Stimulated activated CD4-positive, alpha-beta T cell treated with anti-CD3 and anti-CD28 coated beads, Interleukin-4, amount 100 ng/mL, for 24 hours (primary cell): ENCODE measurements around the gene HDLBP.

Experiments used
- DNase-seq: peaks from one replicate; pipeline ENCODE4 v3.0.0-alpha.2; 2020

The HDLBP gene

DNA sequence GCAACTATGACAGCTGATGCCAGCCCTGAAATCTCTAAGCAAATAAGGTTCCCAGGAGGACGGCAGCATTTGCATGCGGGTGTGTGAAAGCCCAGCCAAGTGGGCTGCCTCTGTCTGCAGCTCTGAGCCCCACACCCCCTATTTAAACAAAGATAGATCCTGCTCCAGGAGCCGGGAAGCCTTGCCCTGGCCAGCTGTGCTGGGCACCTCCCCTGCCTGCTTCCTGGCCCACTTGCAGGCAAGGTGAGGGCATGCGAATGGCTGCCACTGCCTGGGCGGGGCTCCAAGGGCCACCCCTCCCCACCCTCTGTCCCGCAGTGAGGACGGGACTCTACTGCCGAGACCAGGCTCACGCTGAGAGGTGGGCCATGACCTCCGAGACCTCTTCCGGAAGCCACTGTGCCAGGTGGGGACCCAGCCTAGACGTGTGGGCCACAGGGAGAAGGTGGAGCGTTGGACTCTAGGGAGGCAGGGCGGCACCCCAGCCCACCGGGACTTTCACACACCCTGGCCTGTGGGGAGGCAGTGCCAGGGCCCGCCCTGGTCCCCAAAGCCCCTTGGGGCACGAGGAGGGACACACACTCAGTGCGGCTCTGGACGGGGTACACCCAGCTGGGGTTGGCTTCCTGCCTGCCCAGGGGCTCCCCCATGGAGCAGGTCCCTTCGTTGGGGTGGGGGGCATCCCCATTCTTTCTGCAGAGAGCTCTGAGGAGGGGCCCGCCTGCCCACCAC lies 126.9 kb downstream of the HDLBP start, which contains the start of gene ANO7:
TSS of gene ANO7 (plus strand) at position 317 of the 732 bp plus-strand sequence. CDS start 1,387 bp downstream, outside the sequence.
- DNase-seq, result no peak

DNA sequence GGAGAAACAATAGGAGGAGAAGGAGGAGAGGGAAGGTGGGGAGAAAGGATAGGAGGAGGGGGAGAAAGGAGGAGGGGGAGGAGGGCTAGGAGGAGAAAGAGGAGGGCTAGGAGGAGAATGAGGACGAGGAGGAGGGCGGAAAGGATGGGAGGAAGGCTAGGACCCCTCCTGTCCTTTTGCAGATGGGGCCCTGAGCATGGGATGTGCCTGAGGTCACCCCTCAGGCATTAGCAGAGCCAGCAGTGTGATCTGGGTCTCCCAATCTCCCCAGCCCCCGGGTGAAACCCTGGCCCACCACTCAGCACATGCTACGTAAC lies 127.6 kb downstream of the HDLBP start:
- DNase-seq, result no peak

DNA sequence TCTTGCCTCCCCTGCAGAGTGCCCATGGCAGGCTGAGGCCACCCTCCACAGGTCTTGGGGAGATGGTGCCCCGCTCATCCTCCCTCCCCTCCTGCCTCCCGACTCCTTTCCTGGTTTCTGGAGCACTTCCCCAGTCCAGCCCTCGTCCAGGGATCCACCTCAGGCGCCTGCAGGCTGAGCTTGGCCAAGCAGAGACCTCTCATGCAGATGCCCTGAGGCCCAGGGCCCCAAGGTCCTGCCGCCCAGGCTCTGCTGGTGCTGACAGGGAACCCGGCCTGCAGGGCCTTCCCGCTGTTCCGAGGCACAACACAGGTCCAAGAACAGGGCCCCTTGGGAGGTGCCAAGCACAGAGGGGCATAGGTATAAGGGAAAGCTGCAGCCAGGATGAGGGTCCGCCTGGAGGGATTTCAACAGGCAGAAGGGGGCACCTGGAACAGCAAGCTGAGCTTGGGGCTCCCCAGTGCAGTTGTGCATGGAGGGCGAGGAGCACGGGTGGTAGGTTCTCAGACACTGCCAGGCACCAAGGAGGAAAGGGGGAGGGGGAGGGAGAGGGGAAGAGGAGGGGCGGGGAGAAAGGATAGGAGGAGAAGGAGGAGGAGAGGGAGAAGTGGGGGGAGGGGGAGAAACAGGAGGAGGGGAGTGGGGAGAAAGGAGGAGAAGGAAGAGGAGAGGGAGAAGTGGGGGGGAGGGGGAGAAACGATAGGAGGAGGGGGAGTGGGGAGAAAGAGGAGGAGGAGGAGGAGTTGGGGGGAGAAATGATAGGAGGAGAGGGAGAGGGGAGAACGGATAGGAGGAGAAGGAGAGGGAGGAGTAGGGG lies 128.2 kb downstream of the HDLBP start:
- DNase-seq, result no peak

DNA sequence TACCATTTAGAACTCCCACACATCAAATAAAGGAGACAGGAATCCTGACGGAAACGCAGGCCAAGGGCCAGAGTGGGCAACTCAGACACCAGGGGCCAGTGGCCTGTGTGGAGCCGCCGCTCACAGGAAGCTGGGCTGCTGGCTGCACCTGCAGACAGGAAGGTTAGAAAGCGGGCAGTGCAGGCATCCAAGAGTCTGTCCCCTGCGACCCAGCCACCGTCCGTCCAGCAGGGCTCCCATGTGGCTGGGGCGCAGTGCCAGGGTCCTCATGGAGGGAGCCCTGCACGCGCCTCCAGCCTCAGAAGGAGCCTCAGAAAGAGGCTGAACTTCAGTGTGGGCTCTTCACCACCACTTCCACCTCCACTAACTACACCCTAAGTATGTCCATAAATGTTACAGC lies 129.5 kb downstream of the HDLBP start:
- no peak for DNase-seq

DNA sequence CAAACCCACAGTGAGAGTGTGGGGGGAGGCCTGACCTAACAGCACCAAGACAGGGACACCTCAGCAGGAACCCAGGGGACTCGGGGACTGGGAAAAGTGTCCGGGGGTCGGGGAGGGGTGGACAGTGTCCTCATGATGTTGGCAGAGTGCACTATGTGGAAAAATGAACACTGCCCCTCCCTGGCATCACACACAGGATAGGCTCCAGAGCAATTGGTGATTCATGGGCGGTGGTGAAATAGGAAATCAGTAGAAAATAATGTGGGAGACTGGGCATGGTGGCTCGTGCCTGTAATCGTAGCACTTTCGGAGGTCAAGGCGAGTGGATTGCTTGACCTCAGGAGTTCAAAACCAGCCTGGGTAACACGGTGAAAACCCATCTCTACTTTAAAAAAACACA lies 130.6 kb downstream of the HDLBP start:
- no peak for DNase-seq

DNA sequence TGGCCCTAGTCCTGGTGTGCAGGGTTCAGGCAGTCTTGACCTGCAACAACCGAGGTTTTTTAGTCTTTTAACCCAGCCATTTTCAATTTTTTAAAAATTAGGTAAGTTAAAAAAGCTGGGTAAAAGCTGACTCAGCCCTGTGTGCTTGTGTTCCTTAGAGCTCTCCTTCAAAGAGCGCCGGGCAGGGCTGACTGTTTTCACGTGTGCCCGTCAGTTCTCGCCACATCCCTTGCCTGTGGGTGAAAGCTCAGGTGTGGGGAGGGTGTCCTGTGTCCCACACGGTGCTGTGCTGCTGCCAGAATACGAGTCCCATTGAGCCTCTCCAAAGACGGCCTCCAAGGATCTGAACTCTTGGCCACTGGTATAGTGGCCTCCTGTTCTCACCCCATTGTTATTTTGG lies 132.3 kb downstream of the HDLBP start:
- no peak for DNase-seq

DNA sequence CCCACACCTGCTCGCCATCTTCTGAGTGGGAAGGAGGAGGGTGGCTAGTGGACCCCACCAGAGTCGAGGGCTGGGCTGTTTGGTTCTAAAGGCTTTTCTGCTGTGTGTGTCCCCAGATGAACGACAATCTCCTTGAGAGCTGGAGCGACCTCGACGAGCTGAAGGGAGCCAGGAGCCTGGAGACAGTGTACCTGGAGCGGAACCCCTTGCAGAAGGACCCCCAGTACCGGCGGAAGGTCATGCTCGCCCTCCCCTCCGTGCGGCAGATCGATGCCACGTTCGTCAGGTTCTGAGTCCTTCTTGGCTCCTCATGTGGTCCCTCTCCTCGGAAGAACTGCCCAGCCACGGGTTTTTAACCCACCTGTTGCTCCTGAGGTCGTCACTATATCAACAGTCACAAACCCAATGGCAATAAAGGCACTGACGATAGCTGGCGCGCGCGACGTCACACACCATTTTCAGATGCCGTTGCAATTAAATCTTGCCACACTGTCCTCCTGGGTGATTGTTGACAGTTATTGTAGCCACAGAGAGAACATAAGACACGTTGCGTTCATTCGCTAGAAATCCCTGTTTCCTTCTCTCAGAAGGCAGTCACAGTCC lies 132.8 kb downstream of the HDLBP start:
- DNase-seq, result no peak

DNA sequence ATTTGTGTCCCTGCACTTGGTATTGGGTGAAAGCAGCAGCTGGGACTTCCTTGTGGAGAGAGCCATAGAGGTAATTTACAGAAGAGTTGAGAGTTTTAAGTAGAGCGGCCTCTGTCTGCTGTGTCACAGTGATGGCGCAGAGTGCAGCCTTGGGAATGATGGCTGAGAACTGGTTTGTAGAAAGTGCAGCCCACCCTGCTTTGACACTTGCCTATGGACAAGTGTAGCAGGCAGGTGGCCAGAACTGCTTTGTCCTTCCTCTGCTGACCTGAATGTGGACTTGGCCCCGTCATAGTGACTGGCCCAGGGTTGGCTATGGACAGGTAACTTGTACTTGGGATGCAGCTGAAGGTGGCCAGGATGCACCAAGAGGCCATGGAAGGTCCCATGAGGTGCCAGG lies 133.3 kb downstream of the HDLBP start:
- DNase-seq, result no peak

DNA sequence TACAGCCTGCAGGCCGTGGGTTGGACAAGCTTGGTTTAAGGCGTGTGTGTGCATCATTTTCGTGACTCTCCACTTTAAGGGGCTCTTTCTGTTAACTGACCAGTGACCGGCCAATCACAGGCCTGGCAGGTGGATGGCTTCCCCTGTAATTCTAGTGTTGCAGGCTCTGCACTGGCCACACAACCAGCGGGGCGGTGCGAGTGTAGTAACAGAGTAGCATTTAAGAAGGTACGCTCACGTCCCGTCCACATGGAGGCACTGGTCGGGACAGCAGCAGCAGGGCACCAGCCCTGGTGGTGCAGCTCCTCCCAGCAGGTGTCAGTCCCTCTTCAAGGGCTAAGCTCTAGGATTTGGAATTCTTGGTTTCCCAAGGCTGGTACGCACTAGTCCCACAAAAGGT lies 135.0 kb downstream of the HDLBP start:
- DNase-seq, result no peak

DNA sequence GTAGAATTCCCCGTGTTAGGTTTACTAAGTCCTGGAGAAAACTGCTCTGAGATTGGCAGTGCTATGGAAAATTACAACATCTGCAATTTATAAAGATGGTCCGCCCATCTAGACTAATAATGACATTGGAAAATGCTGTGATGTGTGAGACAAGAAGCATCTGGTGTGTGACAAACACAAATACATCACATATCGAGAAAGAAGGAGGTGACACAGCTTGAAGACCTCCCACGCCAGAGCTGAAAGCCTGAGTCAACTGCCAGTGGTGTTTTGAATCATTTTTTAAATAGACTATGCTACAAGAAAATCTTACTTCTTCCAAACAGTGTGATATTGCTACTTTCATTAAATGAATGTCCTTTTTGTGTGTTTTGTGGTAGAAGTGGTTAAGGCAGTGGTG lies 135.6 kb downstream of the HDLBP start:
- DNase-seq, result peak; percentile 49

DNA sequence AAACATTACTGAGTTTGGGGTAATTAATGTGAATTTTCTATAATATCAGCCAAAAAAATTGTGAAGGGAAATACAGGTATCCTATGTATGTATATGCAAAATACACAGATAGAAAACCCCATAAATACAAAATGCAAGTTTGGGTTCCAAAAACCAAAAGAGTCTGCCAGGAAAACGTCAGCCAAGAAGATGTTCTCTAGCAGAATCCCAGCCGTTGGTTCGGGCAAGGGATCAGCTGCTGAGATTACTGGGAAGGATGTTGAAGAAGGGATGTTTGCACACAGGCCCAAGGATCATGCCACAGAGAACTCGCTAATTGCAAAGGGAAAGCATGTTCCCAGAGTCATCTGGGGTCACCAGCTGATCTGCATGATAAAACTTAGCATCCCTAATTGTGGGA lies 136.5 kb downstream of the HDLBP start:
- no peak for DNase-seq

DNA sequence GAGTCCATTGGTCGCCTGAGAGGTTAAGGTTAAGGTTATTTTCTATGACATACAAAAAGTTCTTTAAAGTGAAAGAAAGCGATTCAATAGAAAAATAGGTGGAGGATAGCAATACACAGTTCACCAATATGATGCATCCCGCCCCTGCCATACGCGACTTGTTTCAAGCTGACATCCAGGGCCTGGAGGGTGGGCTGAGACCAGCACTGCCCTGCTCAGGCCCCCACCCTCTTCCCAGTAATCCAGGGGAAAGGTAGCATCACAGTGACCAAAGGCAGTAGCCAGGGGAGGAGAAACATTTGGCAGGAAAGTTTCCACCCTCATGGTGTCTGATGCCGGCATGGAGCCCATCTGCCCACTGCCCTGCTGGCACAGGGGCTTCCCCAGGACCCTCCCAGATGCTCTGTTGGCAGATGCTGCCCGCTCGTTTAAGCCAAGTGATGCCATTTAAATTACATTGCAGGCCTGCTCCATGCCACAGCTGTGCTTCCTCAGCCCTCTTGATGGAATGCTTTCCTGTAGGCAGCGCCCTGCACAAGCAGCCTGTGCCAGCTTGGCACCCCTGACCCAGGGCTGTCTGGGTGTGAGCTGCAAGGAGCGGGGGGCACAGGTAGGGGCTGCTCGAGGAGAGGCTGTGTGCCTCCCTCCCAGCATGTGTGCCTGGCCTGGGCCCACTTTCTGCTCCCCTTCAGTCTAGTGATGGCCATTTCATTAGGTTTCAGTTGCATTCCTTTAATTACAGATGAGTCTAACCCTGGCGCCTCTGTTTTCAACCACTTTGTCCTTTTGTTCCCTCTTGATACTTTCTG lies 137.7 kb downstream of the HDLBP start:
- DNase-seq, result no peak
